Psoas muscle (tissue), 8 donors: ENCODE data around the gene SETBP1. TPM values are rescaled to one million over a fixed set of nuclear protein-coding genes. Genes with fewer than 3 reads are reported as not detected.

Experiments used
- ATAC-seq, 4 donors: fragments of 200-7000 bp; cut with Tn5 transposase; one replicate each; pipeline ENCODE4 v1.9.1; 2020; ENCODE audit warnings: moderate library complexity in 3 of 4, mild to moderate bottlenecking in 2 of 4
- DNase-seq, 2 donors: peaks; one replicate each; pipeline ENCODE4 v3.0.0-alpha.2; 2020
- H3K27ac ChIP-seq: fragments of 200-600 bp; one replicate; pipeline ENCODE4 v1.8.0; 2022
- H3K27me3 ChIP-seq, 3 donors: fragments of 200-600 bp in 1 of 3; one replicate each; pipeline versions ENCODE4 v1.6.1 to v1.8.0; 2013 to 2022; ENCODE audit warnings: low read length in 2 of 3, mild to moderate bottlenecking in 2 of 3, moderate library complexity in 1 of 3; ENCODE audit not compliant: insufficient read depth in 3 of 3
- H3K36me3 ChIP-seq, 2 donors: fragments of 200-600 bp in 1 of 2; one replicate each; pipeline versions ENCODE4 v1.6.1 to v1.8.0; 2013 to 2022; ENCODE audit warnings: low read depth in 1 of 2, mild to moderate bottlenecking in 1 of 2, moderate library complexity in 1 of 2; ENCODE audit not compliant: insufficient read depth in 1 of 2
- H3K4me1 ChIP-seq: fragments of 200-600 bp; one replicate; pipeline ENCODE4 v1.8.0; 2022
- H3K4me3 ChIP-seq: fragments of 200-600 bp; one replicate; pipeline ENCODE4 v1.8.0; 2022; ENCODE audit warnings: mild to moderate bottlenecking
- H3K9me3 ChIP-seq: fragments of 200-600 bp; one replicate; pipeline ENCODE4 v1.8.0; 2022
- CTCF ChIP-seq: fragments of 200-600 bp; IDR thresholded peaks from one replicate; pipeline ENCODE4 v1.8.0; 2022; ENCODE audit warnings: antibody characterized with exemption
- WGBS, 3 donors: extraction: QIAGEN DNeasy Blood & Tissue Kit; methylation state at CpG; one replicate each; pipeline versions ENCODE4 v1.1.6 to v1.1.7; 2013; 5-methylcytosine and 5-hydroxymethylcytosine counted together
- intact Hi-C, 2 donors: fragments of 100-400 bp; cut with DNase I; formaldehyde crosslinking; loops; one replicate each; pipeline versions ENCODE4 v1.11.0 to v1.14.2; 2022
- polyA plus RNA-seq, 3 donors: library from polyadenylated mRNA; stranded (reverse); fragments of 200-250 nt; gene quantifications; one replicate each; pipeline ENCODE4 v1.2.3, GENCODE V29; 2013
- total RNA-seq, 4 donors: library from RNA; stranded (reverse); fragmentation: NEBNext Ultra II Directional in 2 of 4; extraction: Animal tissue kit (Norgen Biotek cat#: 25700) in 2 of 4; gene quantifications; one replicate each; pipeline versions ENCODE4 v1.2.1 to v1.2.4, GENCODE V29; 2021 to 2023
- donor health status: healthy with polysubstance abuse.
- donor health status: DM: no; HTN: no; CAD: no; lungs with moderate emphysema.
- donor health status: Bipolar disorder and iron deficiency.
- donor health status: healthy.
- donor health status: DM: yes; HTN: yes; CAD: no.
- donor health status: DM: no; HTN: no; CAD: no.
- donor health status: DM: no; HTN: no; CAD: no.
- donor health status: DM: yes; HTN: yes; CAD: no.

SETBP1 gene
- total and polyA plus RNA-seq, 7 donors = 0.61 to 21.0 (median 10.5) TPM

GRCh38 chr18:44895176-44895798 is 214.6 kb downstream of the SETBP1 start:
- intact Hi-C loops = loop anchor here in 1 of 2 donors (5.0 kb wide), 1 partner anchor 213 kb away; the partner anchor contains the start of gene SETBP1

GRCh38 chr18:44896846-44897245 is 216.2 kb downstream of the SETBP1 start:
- no peak for DNase-seq
- peaks cover 28% of the 10 kb centered on the region for H3K4me1 ChIP-seq
- H3K27me3 ChIP-seq = no peaks in the 10 kb centered on the region
- no peak overlapping the region for H3K27ac ChIP-seq
- no peak overlapping the region for H3K4me3 ChIP-seq
- no peak for ATAC-seq
- H3K9me3 ChIP-seq = no peaks in the 10 kb centered on the region
- H3K36me3 ChIP-seq = no peaks in the 10 kb centered on the region
- WGBS, 3 donors = 92 to 93% (median 93%) methylated on average over 6 of the region's 6 CpGs
- TF ChIP-seq CTCF = no peak
- intact Hi-C loops = loop anchor here in 1 of 2 donors (5.0 kb wide), 1 partner anchor 215 kb away; the partner anchor contains the start of gene SETBP1

More at GRCh38 chr18:44895176-44895798, 214.6 kb downstream of the SETBP1 start:
- TF ChIP-seq CTCF = peak; percentile 45
- Histone ChIP-seq H3K4me3 (no peak overlapping the region), H3K9me3 (peaks cover 8% of the 10 kb centered on the region), H3K4me1 (peaks cover 28% of the 10 kb centered on the region), H3K27ac (no peak overlapping the region), H3K36me3 (no peaks in the 10 kb centered on the region), H3K27me3 (no peaks in the 10 kb centered on the region)
- peak; percentile 87 to 91 (median 88) for ATAC-seq
- WGBS, 3 donors = 2 to 6% (median 5%) methylated on average over 1 of the region's 1 CpG
- peak in 1 of 2 donors; percentile 35 for DNase-seq

DNA sequence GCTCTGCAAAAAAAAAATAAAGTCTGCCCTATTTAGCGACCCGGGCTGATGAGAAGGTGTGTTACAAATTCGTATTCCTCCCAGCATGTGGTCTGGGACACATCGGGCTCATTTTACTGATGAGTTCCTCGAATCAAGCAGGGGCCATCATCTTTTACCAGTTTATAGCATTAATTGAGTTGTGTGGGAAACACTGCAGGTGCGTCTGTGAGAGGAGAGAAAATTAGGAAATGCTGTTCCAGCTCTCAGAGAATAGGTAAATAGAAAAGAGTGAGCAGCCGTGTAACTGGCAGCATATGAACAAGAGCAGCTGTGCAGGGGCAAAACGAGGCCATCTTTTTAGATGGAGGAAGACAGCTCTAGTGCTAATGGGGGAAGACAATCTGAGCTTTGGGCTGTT is 216.7 kb downstream of the SETBP1 start:
- intact Hi-C loops = loop anchor here in 1 of 2 donors (5.0 kb wide), 1 partner anchor 215 kb away; the partner anchor contains the start of gene SETBP1
- no peak for DNase-seq
- WGBS, 3 donors = 71 to 81% (median 73%) methylated on average over 8 of the region's 8 CpGs

DNA sequence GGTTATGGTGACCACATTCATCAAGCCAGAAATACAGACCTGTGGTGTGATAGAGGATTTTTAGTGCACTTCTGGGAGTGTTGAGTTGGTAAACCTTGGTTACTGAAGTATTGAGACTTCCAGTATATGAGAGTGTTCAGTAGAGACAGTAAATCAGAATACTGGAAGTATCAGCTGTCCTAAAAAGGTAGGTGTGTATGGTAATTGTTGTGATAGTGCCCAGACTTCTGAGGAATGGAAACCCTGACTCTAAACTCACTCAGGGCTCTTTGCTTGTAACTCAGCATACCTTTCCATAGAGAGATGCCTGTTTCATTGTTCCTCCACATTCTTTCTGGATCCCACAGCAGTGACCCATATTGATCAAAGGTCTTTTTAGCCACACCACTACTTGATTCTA is 217.1 kb downstream of the SETBP1 start:
- no peak overlapping the region for H3K4me3 ChIP-seq
- no peaks in the 10 kb centered on the region for H3K27me3 ChIP-seq
- no peak overlapping the region for H3K27ac ChIP-seq
- ATAC-seq (no peak), DNase-seq (no peak)
- intact Hi-C loops = loop anchor here in 1 of 2 donors (5.0 kb wide), 1 partner anchor 216 kb away; the partner anchor contains the start of gene SETBP1
- no peaks in the 10 kb centered on the region for H3K9me3 ChIP-seq
- no peak for TF ChIP-seq CTCF
- peaks cover 22% of the 10 kb centered on the region for H3K4me1 ChIP-seq
- no peaks in the 10 kb centered on the region for H3K36me3 ChIP-seq

More for the DNA sequence above, 216.7 kb downstream of the SETBP1 start:
- Histone ChIP-seq H3K27me3 (no peaks in the 10 kb centered on the region), H3K36me3 (no peaks in the 10 kb centered on the region), H3K9me3 (no peaks in the 10 kb centered on the region), H3K27ac (no peak overlapping the region), H3K4me1 (peaks cover 26% of the 10 kb centered on the region), H3K4me3 (no peak overlapping the region)
- ATAC-seq = no peak
- no peak for TF ChIP-seq CTCF
